Measurements from ENCODE around the gene LRRC71.

The LRRC71 gene

GRCh38 chr1:156877433-156878170, 42.8 kb upstream of the LRRC71 start:
- TF ChIP-seq, protein P1, sequence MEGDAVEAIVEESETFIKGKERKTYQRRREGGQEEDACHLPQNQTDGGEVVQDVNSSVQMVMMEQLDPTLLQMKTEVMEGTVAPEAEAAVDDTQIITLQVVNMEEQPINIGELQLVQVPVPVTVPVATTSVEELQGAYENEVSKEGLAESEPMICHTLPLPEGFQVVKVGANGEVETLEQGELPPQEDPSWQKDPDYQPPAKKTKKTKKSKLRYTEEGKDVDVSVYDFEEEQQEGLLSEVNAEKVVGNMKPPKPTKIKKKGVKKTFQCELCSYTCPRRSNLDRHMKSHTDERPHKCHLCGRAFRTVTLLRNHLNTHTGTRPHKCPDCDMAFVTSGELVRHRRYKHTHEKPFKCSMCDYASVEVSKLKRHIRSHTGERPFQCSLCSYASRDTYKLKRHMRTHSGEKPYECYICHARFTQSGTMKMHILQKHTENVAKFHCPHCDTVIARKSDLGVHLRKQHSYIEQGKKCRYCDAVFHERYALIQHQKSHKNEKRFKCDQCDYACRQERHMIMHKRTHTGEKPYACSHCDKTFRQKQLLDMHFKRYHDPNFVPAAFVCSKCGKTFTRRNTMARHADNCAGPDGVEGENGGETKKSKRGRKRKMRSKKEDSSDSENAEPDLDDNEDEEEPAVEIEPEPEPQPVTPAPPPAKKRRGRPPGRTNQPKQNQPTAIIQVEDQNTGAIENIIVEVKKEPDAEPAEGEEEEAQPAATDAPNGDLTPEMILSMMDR (IDR thresholded peaks at IDR 0.05; ENCODE audit: low read depth, low read length), result no peak
- in situ Hi-C loops (cut with HindIII; ENCODE audit: low sequenced_read_pairs), result no loop called here
- H3K4me3 ChIP-seq (ENCODE audit: low read depth, low read length), result no peak overlapping the region

DNA sequence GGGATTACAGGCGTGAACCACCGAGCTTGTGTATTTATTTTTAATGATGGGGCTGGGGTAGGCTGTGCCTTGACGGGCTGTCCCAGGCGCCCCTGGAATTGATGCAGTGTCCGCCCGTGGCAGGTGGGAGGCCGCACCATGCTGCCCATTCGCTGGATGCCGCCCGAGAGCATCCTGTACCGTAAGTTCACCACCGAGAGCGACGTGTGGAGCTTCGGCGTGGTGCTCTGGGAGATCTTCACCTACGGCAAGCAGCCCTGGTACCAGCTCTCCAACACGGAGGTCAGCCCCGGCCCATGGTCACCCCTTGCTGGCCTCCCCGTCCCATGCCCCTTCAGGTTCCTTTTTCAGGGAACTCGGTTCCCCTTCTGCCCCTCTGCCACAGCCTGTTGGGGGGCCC, 40.6 kb upstream of the LRRC71 start:
- in situ Hi-C loops (cut with HindIII; ENCODE audit: low sequenced_read_pairs), result no loop called here
- H3K4me3 ChIP-seq (ENCODE audit: low read depth, low read length), result no peak overlapping the region
- TF ChIP-seq, protein P1 (IDR thresholded peaks at IDR 0.05; ENCODE audit: low read depth, low read length), result no peak
- no peak for DNase-seq (ENCODE audit: low read depth, low spot score)

More at GRCh38 chr1:156877433-156878170, 42.8 kb upstream of the LRRC71 start:
- no peak for DNase-seq (ENCODE audit: low read depth, low spot score)

- DNase-seq (ENCODE audit: low read depth, low spot score), result no peak
- in situ Hi-C loops (cut with HindIII; ENCODE audit: low sequenced_read_pairs), result no loop called here
- no peak overlapping the region for H3K4me3 ChIP-seq (ENCODE audit: low read depth, low read length)
- TF ChIP-seq, protein P1 (IDR thresholded peaks at IDR 0.05; ENCODE audit: low read depth, low read length), result no peak
Observed at GRCh38 chr1:156880473-156880872, 40.0 kb upstream of the LRRC71 start.

GRCh38 chr1:156881101-156881500, 39.3 kb upstream of the LRRC71 start:
- in situ Hi-C loops (cut with HindIII; ENCODE audit: low sequenced_read_pairs), result no loop called here
- TF ChIP-seq, protein P1 (IDR thresholded peaks at IDR 0.05; ENCODE audit: low read depth, low read length), result no peak
- no peak for DNase-seq (ENCODE audit: low read depth, low spot score)
- H3K4me3 ChIP-seq (ENCODE audit: low read depth, low read length), result no peak overlapping the region

DNA sequence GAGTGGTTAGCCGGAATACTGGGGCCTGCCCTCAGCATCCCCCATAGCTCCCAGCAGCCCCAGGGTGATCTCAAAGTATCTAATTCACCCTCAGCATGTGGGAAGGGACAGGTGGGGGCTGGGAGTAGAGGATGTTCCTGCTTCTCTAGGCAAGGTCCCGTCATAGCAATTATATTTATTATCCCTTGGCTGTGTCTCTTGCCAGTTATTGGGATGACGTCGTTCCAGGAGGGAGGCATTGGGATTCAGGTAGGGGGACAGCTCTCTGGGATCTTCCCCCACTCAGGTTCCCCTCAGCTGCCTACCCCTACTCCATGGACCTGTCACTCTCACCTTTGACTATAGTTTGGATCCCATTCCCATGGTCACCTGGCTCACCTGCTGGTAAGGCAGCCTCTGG, 38.8 kb upstream of the LRRC71 start:
- no peak for DNase-seq (ENCODE audit: low read depth, low spot score)
- in situ Hi-C loops (cut with HindIII; ENCODE audit: low sequenced_read_pairs), result no loop called here
- H3K4me3 ChIP-seq (ENCODE audit: low read depth, low read length), result no peak overlapping the region
- TF ChIP-seq, protein P1 (IDR thresholded peaks at IDR 0.05; ENCODE audit: low read depth, low read length), result no peak

DNA sequence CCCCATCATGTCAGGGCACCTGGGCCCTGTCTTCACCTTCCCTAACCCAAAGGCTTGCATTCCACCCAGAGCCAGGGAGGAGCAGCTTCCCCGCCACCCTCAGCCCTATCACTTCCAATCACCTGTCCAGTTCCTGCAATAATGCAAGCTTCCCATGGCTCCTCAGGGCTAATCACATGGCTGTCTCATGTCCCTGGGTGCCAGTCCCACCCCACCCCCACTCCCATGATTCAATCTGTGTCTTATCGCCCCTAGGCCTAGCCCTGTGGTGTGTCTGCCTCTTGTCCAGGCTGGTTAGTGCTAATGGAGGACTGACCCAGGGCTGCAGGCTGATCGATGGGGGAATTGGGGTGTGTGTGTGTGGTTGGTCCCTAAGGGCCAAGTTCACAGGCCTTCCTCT, 37.9 kb upstream of the LRRC71 start:
- TF ChIP-seq, protein P1 (IDR thresholded peaks at IDR 0.05; ENCODE audit: low read depth, low read length), result no peak
- in situ Hi-C loops (cut with HindIII; ENCODE audit: low sequenced_read_pairs), result no loop called here

More for the DNA sequence above, 37.9 kb upstream of the LRRC71 start:
- no peak for DNase-seq (ENCODE audit: low read depth, low spot score)
- no peak overlapping the region for H3K4me3 ChIP-seq (ENCODE audit: low read depth, low read length)
